Muscle layer of colon (tissue), 2 donors: ENCODE data around the gene PCDHA7.
"Not testable (repeated sequence)": the region's sequence is repeated elsewhere in the genome, so short reads cannot be mapped to it uniquely, and the experiment has no call there.

Source experiments
- H3K27ac ChIP-seq: one replicate; pipeline ENCODE4 v1.7.0; 2013; ENCODE audit warnings: low read depth, mild to moderate bottlenecking, low read length, moderate library complexity
- H3K27me3 ChIP-seq, 2 donors: one replicate each; pipeline ENCODE4 v1.7.0; 2013; ENCODE audit warnings: low read length in 2 of 2, mild to moderate bottlenecking in 2 of 2; ENCODE audit not compliant: insufficient read depth in 2 of 2, control insufficient read depth in 1 of 2
- H3K36me3 ChIP-seq: one replicate; pipeline ENCODE4 v1.7.0; 2013; ENCODE audit warnings: mild to moderate bottlenecking, low read length; ENCODE audit not compliant: insufficient read depth
- H3K4me1 ChIP-seq: one replicate; pipeline ENCODE4 v1.7.0; 2013; ENCODE audit warnings: mild to moderate bottlenecking, low read length; ENCODE audit not compliant: insufficient read depth
- H3K4me3 ChIP-seq, 2 donors: one replicate each; pipeline ENCODE4 v1.7.0; 2013; ENCODE audit warnings: low read length in 2 of 2, low read depth in 1 of 2, mild to moderate bottlenecking in 1 of 2, moderate library complexity in 1 of 2
- H3K9ac ChIP-seq: one replicate; pipeline ENCODE4 v1.7.0; 2013; ENCODE audit warnings: low read length
- H3K9me3 ChIP-seq: one replicate; pipeline ENCODE4 v1.7.0; 2013; ENCODE audit warnings: mild to moderate bottlenecking, low read length
- donor health status: abdominal sarcoma.
- donor health status: Adenocarcinoma of cecum.

Gene PCDHA7

DNA sequence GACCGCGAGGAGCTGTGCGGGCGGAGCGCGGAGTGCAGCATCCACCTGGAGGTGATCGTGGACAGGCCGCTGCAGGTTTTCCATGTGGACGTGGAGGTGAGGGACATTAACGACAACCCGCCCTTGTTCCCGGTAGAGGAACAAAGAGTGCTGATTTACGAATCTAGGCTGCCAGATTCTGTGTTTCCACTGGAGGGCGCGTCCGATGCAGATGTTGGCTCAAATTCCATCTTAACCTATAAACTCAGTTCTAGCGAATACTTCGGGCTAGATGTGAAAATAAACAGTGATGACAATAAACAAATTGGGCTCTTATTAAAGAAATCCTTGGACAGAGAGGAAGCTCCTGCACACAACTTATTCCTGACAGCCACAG is 5.7 kb upstream of the PCDHA7 start:
- no peak overlapping the region for H3K9ac ChIP-seq
- H3K27me3 ChIP-seq = no peaks in the 10 kb centered on the region
- H3K9me3 ChIP-seq = peaks cover 6% of the 10 kb centered on the region
- no peak overlapping the region for H3K27ac ChIP-seq
- H3K4me3 ChIP-seq = no peak overlapping the region
- no peaks in the 10 kb centered on the region for H3K36me3 ChIP-seq
- no peaks in the 10 kb centered on the region for H3K4me1 ChIP-seq

DNA sequence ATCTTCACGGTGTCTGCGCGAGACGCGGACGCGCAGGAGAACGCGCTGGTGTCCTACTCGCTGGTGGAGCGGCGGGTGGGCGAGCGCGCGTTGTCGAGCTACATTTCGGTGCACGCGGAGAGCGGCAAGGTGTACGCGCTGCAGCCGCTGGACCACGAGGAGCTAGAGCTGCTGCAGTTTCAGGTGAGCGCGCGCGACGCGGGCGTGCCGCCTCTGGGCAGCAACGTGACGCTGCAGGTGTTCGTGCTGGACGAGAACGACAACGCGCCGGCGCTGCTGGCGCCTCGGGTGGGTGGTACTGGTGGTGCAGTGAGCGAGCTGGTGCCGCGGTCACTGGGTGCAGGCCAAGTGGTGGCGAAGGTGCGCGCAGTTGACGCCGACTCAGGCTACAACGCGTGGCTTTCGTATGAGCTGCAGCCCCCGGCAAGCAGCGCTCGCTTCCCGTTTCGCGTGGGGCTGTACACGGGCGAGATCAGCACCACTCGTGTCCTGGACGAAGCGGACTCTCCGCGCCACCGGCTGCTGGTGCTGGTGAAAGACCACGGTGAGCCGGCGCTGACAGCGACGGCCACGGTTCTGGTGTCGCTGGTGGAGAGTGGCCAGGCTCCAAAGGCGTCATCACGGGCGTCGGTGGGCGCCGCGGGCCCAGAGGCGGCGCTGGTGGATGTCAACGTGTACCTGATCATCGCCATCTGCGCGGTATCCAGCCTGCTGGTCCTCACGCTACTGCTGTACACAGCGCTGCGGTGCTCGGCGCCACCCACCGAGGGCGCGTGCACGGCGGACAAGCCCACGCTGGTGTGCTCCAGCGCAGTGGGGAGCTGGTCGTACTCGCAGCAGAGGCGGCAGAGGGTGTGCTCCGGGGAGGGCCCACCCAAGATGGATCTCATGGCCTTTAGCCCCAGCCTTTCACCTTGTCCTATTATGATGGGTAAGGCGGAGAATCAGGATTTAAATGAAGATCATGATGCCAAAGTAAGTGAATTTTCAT is 4.3 kb upstream of the PCDHA7 start:
- H3K9ac ChIP-seq, H3K4me1 ChIP-seq, H3K9me3 ChIP-seq, H3K27me3 ChIP-seq, H3K27ac ChIP-seq, H3K4me3 ChIP-seq, H3K36me3 ChIP-seq: not testable (repeated sequence)

DNA sequence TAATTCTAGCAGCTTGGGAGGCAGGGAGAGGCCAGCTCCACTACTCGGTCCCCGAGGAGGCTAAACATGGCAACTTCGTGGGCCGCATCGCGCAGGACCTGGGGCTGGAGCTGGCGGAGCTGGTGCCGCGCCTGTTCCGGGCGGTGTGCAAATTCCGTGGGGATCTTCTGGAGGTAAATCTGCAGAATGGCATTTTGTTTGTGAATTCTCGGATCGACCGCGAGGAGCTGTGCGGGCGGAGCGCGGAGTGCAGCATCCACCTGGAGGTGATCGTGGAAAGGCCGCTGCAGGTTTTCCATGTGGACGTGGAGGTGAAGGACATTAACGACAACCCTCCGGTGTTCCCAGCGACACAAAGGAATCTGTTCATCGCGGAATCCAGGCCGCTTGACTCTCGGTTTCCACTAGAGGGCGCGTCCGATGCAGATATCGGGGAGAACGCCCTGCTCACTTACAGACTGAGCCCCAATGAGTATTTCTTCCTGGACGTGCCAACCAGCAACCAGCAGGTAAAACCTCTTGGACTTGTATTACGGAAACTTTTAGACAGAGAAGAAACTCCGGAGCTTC is 455 bp downstream of the PCDHA7 start:
- H3K9ac ChIP-seq, H3K9me3 ChIP-seq, H3K27me3 ChIP-seq, H3K4me1 ChIP-seq, H3K36me3 ChIP-seq, H3K4me3 ChIP-seq, H3K27ac ChIP-seq: not testable (repeated sequence)

DNA sequence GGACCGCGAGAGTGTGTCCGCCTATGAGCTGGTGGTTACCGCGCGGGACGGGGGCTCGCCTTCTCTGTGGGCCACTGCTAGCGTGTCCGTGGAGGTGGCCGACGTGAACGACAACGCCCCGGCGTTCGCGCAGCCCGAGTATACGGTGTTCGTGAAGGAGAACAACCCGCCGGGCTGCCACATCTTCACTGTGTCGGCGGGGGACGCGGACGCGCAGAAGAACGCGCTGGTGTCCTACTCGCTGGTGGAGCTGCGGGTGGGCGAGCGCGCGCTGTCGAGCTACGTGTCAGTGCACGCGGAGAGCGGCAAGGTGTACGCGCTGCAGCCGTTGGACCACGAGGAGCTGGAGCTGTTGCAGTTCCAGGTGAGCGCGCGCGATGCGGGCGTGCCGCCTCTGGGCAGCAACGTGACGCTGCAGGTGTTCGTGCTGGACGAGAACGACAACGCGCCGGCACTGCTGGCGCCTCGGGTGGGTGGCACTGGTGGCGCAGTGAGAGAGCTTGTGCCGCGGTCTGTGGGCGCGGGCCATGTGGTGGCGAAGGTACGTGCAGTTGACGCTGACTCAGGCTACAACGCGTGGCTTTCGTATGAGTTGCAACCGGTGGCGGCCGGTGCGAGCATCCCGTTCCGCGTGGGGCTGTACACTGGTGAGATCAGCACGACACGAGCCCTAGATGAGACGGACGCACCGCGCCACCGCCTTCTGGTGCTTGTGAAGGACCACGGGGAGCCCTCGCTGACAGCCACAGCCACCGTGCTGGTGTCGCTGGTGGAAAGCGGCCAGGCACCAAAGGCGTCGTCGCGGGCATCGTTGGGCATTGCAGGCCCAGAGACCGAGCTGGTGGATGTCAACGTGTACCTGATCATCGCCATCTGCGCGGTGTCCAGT is 1.8 kb downstream of the PCDHA7 start:
- no peak overlapping the region for H3K9ac ChIP-seq
- H3K27ac ChIP-seq = no peak overlapping the region
- H3K36me3 ChIP-seq = no peaks in the 10 kb centered on the region
- no peaks in the 10 kb centered on the region for H3K4me1 ChIP-seq
- H3K27me3 ChIP-seq = no peaks in the 10 kb centered on the region
- no peak overlapping the region for H3K4me3 ChIP-seq
- peaks cover 9% of the 10 kb centered on the region for H3K9me3 ChIP-seq

DNA sequence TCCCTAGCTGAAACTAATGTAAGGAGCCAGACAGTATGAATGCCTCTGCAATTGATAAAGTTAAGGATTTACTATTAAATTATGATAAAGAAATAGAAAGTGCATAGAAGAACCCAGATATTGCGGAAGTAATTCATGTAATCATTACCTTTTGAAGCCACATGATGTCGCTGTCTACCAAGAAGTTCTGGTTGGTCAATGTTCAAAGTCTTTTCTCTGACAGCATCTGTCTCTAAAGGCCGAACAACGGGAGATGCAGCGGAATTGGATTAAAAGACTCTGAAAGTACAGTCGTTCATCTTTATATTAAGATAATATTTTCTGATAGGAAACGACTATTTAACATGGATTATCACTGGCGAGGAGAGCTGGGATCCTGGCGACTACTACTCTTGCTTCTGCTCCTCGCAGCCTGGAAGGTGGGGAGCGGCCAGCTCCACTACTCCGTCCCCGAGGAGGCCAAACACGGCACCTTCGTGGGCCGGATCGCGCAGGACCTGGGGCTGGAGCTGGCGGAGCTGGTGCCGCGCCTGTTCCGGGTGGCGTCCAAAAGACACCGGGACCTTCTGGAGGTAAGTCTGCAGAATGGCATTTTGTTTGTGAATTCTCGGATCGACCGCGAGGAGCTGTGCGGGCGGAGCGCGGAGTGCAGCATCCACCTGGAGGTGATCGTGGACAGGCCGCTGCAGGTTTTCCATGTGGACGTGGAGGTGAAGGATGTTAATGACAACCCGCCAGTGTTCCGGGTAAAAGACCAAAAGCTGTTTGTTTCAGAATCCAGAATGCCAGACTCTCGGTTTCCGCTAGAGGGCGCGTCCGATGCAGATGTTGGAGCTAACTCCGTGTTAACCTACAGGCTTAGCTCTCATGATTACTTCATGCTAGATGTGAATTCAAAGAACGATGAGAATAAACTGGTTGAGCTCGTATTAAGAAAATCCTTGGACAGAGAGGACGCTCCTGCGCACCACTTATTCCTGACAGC is 7.2 kb downstream of the PCDHA7 start, which contains the start of gene PCDHA8:
Gene PCDHA8, plus strand, starts transcription at position 210 of the 985 bp plus-strand sequence. Its CDS starts 135 bp downstream, at position 345.
- no peaks in the 10 kb centered on the region for H3K9me3 ChIP-seq
- H3K36me3 ChIP-seq = no peaks in the 10 kb centered on the region
- no peak within 1 kb of the TSS for H3K4me3 ChIP-seq
- H3K9ac ChIP-seq = no peak within 1 kb of the TSS
- no peaks in the 10 kb centered on the region for H3K27me3 ChIP-seq
- no peak within 1 kb of the TSS for H3K27ac ChIP-seq
- H3K4me1 ChIP-seq = no peaks in the 10 kb centered on the region

DNA sequence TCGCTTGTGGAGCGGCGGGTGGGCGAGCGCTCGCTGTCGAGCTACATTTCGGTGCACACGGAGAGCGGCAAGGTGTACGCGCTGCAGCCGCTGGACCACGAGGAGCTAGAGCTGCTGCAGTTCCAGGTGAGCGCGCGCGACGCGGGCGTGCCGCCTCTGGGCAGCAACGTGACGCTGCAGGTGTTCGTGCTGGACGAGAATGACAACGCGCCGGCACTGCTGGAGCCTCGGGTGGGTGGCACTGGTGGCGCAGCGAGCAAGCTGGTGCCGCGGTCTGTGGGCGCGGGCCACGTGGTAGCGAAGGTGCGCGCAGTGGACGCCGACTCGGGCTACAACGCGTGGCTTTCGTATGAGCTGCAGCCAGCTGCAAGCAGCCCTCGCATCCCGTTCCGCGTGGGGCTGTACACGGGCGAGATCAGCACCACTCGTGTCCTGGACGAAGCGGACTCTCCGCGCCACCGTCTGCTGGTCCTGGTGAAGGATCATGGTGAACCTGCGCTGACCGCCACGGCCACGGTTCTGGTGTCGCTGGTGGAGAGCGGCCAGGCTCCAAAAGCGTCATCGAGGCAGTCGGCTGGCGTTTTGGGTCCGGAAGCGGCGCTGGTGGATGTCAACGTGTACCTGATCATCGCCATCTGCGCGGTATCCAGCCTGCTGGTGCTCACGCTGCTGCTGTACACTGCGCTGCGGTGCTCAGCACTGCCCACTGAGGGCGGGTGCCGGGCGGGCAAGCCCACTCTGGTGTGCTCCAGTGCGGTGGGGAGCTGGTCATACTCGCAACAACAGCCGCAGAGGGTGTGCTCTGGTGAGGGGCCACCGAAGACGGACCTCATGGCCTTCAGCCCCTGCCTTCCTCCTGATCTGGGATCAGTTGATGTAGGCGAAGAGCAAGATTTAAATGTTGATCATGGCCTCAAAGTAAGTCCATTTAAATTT is 9.0 kb downstream of the PCDHA7 start:
- H3K27ac ChIP-seq = no peak overlapping the region
- H3K9ac ChIP-seq = no peak overlapping the region
- H3K36me3 ChIP-seq = no peaks in the 10 kb centered on the region
- no peaks in the 10 kb centered on the region for H3K9me3 ChIP-seq
- no peak overlapping the region for H3K4me3 ChIP-seq
- H3K27me3 ChIP-seq = no peaks in the 10 kb centered on the region
- H3K4me1 ChIP-seq = no peaks in the 10 kb centered on the region

DNA sequence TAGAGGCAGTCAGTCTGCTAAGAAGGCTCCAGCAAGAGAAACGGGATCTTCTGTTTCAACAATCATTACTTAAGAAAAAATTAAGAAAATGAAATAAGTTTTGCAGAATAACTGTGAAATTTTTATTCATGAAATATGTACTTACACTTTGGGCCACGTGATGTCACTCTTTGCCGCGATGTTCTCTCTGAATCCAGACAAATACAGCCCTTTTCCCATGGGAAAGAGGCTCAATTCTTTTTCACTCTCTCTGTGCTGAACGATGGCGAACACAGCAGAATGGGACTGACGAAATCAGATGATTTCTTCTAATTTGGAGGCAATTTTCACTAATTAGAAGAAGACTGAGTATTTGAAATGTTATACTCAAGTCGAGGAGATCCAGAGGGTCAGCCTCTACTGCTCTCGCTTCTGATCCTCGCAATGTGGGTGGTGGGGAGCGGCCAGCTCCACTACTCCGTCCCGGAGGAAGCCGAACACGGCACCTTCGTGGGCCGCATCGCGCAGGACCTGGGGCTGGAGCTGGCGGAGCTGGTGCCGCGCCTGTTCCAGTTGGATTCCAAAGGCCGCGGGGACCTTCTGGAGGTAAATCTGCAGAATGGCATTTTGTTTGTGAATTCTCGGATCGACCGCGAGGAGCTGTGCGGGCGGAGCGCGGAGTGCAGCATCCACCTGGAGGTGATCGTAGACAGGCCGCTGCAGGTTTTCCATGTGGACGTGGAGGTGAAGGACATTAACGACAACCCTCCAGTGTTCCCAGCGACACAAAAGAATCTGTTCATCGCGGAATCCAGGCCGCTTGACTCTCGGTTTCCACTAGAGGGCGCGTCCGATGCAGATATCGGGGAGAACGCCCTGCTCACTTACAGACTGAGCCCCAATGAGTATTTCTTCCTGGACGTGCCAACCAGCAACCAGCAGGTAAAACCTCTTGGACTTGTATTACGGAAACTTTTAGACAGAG is 14.4 kb downstream of the PCDHA7 start, which contains the start of gene PCDHA9:
Gene PCDHA9, plus strand, starts transcription at position 244 of the 964 bp plus-strand sequence. Its CDS starts 114 bp downstream, at position 358.
- not testable (repeated sequence) for H3K4me3 ChIP-seq, H3K4me1 ChIP-seq, H3K9ac ChIP-seq, H3K27ac ChIP-seq, H3K36me3 ChIP-seq, H3K27me3 ChIP-seq, H3K9me3 ChIP-seq

DNA sequence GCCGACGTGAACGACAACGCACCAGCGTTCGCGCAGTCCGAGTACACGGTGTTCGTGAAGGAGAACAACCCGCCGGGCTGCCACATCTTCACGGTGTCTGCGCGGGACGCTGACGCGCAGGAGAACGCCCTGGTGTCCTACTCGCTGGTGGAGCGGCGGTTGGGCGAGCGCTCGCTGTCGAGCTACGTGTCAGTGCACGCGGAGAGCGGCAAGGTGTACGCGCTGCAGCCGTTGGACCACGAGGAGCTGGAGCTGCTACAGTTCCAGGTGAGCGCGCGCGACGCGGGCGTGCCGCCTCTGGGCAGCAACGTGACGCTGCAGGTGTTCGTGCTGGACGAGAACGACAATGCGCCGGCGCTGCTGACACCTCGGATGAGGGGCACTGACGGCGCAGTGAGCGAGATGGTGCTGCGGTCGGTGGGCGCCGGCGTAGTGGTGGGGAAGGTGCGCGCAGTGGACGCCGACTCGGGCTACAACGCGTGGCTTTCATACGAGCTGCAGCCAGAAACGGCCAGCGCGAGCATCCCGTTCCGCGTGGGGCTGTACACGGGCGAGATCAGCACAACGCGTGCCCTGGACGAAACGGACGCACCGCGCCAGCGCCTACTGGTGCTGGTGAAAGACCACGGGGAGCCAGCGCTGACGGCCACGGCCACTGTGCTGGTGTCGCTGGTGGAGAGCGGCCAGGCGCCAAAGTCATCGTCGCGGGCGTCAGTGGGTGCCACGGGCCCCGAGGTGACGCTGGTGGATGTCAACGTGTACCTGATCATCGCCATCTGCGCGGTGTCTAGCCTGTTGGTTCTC is 16.0 kb downstream of the PCDHA7 start:
- not testable (repeated sequence) for H3K27me3 ChIP-seq, H3K4me1 ChIP-seq, H3K4me3 ChIP-seq, H3K36me3 ChIP-seq, H3K27ac ChIP-seq, H3K9me3 ChIP-seq, H3K9ac ChIP-seq
